ENCODE results near the gene TNFAIP3. TPM values are rescaled to one million over a fixed set of nuclear protein-coding genes. Genes with fewer than 3 reads are reported as not detected.

The TNFAIP3 gene
- total and polyA plus RNA-seq, 2 of the 4 experiments (the other 2 are of a cell fraction) = 5.0 to 14.2 TPM

GRCh38 chr6:137919502-137919823 is 52.4 kb downstream of the TNFAIP3 start:
- Histone ChIP-seq H3K14ac (replicated peaks; ENCODE audit: low read depth, low read length) (no peak overlapping the region), H3K9ac (ENCODE audit: low read depth, low read length) (no peak overlapping the region), H3K56ac (ENCODE audit: extremely low read depth, insufficient read depth, low read length) (no peak overlapping the region), H3K23ac (ENCODE audit: low read depth, low read length) (no peak overlapping the region), H3K9me3 (ENCODE audit: control insufficient read depth, insufficient read depth, low read length) (no peaks in the 10 kb centered on the region), H2BK20ac (ENCODE audit: low read depth, low read length) (no peak overlapping the region), H3K79me1 (ENCODE audit: low read depth in 1 of 2, low read length in 2 of 2) (no peaks in the 10 kb centered on the region), H3K4me2 (ENCODE audit: low read depth, low read length) (no peak overlapping the region), H2AK9ac (replicated peaks; ENCODE audit: low read depth, low read length, poor library complexity) (no peak overlapping the region), H3K4ac (ENCODE audit: low read depth, low read length) (no peak overlapping the region), H2AK5ac (ENCODE audit: low read depth, low read length) (no peak overlapping the region), H3K4me1 (ENCODE audit: control insufficient read depth, insufficient read depth, low read length) (peaks cover 5% of the 10 kb centered on the region; the same call in 1 of the 2 replicates), H4K8ac (ENCODE audit: low read depth in 2 of 2, low read length in 2 of 2) (no peak overlapping the region), H4K91ac (ENCODE audit: insufficient read depth, low read depth, low read length) (no peak overlapping the region), H3K27me3 (ENCODE audit: control insufficient read depth, insufficient read depth, low read length) (no peaks in the 10 kb centered on the region), H2BK15ac (ENCODE audit: low read depth, low read length) (no peak overlapping the region), H3K18ac (ENCODE audit: low read depth, low read length) (no peak overlapping the region), H2BK120ac (ENCODE audit: low read depth, low read length) (no peak overlapping the region), H3K9me1 (ENCODE audit: insufficient read depth, low read length) (no peaks in the 10 kb centered on the region), H2BK5ac (ENCODE audit: low read depth, low read length, poor library complexity, severe bottlenecking) (no peak overlapping the region), H3K36me3 (ENCODE audit: control insufficient read depth, insufficient read depth, low read length) (no peaks in the 10 kb centered on the region), H3K4me3 (ENCODE audit: insufficient read depth, low read depth, low read length) (no peak overlapping the region), H2AFZ (replicated peaks; ENCODE audit: low read length, poor library complexity) (no peak overlapping the region), H4K5ac (ENCODE audit: low read depth, low read length) (no peak overlapping the region), H3K27ac (ENCODE audit: insufficient read depth, low read length) (no peak overlapping the region), H4K20me1 (ENCODE audit: insufficient read depth, low read length) (no peaks in the 10 kb centered on the region)
- ChIA-PET CTCF (no interaction called here), POLR2A (ENCODE audit: unreplicated experiment) (no interaction called here)
- intact Hi-C loops (cut with micrococcal nuclease) (no loop called here), dilution Hi-C loops (cut with HindIII; ENCODE audit: low sequenced_read_pairs, unreplicated experiment) (no loop called here), in situ Hi-C loops (cut with MboI; ENCODE audit: low sequenced_read_pairs) (no loop called here)
- ATAC-seq (ENCODE audit: low read depth) (no peak), DNase-seq (no peak)
- BruUV-seq (replicated peaks) = no TSS peak
- WGBS, 2 experiments (ENCODE audit: extremely low coverage in 2 of 2, insufficient read length in 1 of 2) = 100% methylated on average over 2 of the region's 3 CpGs; no CpG with 5 or more reads in 1 of the 2 experiments
- no peak for TF ChIP-seq CTCF (conservative IDR thresholded peaks at IDR 0.05; ENCODE audit: low read depth, low read length)
- TF ChIP-seq POLR2A (IDR thresholded peaks at IDR 0.05; ENCODE audit: low read depth, low read length) = no peak
- no peak for TF ChIP-seq FOS (IDR thresholded peaks at IDR 0.05; ENCODE audit: low read depth, low read length)
- TF ChIP-seq RAD21 (IDR thresholded peaks at IDR 0.05; ENCODE audit: low read length) = no peak
- TF ChIP-seq USF2 (IDR thresholded peaks at IDR 0.05; ENCODE audit: low read depth, low read length) = no peak
- no peak for TF ChIP-seq RFX5 (IDR thresholded peaks at IDR 0.05; ENCODE audit: low read depth, low read length)
- no peak for TF ChIP-seq CHD1 (IDR thresholded peaks at IDR 0.05; ENCODE audit: low read depth, low read length)
